ENCODE data around the gene SLCO4A1. TPM values are rescaled to one million over a fixed set of nuclear protein-coding genes. Genes with fewer than 3 reads are reported as not detected.

The SLCO4A1 gene
- total RNA-seq, 1 donor from 2014 or later = 45.9 TPM

- intact Hi-C loops (cut with DNase I) = no loop called here
- no peaks in the 10 kb centered on the region for H3K27me3 ChIP-seq
- no peak overlapping the region for H3K4me3 ChIP-seq
- H3K4me1 ChIP-seq = peaks cover 58% of the 10 kb centered on the region
- H3K9me3 ChIP-seq = no peaks in the 10 kb centered on the region
- H3K27ac ChIP-seq = no peak overlapping the region
- no peak for DNase-seq (ENCODE audit: extremely low spot score in 2 of 2)
- TF ChIP-seq POLR2A (IDR thresholded peaks at IDR 0.05) (no peak), POLR2AphosphoS5 (IDR thresholded peaks at IDR 0.05; ENCODE audit: insufficient read depth in 1 of 2, low read depth in 1 of 2) (no peak)
- TF ChIP-seq, protein P1, sequence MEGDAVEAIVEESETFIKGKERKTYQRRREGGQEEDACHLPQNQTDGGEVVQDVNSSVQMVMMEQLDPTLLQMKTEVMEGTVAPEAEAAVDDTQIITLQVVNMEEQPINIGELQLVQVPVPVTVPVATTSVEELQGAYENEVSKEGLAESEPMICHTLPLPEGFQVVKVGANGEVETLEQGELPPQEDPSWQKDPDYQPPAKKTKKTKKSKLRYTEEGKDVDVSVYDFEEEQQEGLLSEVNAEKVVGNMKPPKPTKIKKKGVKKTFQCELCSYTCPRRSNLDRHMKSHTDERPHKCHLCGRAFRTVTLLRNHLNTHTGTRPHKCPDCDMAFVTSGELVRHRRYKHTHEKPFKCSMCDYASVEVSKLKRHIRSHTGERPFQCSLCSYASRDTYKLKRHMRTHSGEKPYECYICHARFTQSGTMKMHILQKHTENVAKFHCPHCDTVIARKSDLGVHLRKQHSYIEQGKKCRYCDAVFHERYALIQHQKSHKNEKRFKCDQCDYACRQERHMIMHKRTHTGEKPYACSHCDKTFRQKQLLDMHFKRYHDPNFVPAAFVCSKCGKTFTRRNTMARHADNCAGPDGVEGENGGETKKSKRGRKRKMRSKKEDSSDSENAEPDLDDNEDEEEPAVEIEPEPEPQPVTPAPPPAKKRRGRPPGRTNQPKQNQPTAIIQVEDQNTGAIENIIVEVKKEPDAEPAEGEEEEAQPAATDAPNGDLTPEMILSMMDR (IDR thresholded peaks at IDR 0.05) = no peak
- no peaks in the 10 kb centered on the region for H3K36me3 ChIP-seq
These were observed 20.8 kb upstream of the SLCO4A1 start for GRCh38 chr20:62621251-62622110.

DNA sequence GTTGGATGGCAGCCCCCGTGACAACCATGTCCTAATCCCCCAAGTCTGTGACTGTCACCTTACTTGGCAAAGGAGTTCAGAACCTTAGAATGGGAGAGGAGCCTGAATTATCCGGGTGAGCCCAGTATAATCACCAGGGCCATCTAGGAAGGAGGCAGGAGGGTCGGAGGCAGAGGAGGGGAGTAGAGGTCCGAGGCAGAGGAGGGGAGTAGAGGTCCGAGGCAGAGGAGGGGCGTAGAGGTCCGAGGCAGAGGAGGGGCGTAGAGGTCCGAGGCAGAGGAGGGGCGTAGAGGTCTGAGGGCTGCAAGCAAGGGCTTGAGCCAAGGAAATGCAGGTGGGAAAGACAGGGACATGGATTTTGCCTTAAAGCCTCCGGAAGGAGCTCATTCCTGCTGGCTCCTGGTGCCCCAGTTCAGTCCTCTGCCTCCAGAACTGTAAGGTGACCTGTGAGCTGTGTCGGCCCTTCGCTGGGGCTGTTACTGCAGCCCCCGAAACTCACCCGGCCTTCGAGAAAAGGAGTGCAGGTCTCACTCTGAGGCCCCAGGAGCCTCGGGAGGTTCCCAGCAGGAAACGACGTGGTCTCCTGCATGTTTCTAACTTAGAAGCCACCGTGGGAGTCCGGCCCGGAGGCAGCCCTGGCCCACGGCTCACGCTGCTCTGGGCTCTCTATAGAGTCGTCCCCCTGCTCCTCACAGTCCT, 20.0 kb upstream of the SLCO4A1 start:
- DNase-seq (ENCODE audit: extremely low spot score in 2 of 2) = no peak
- H3K27ac ChIP-seq = peak overlapping the region; percentile 89
- no peaks in the 10 kb centered on the region for H3K27me3 ChIP-seq
- H3K9me3 ChIP-seq = no peaks in the 10 kb centered on the region
- H3K4me3 ChIP-seq = no peak overlapping the region
- no peak for TF ChIP-seq POLR2AphosphoS5 (IDR thresholded peaks at IDR 0.05; ENCODE audit: insufficient read depth in 1 of 2, low read depth in 1 of 2)
- no peak for TF ChIP-seq POLR2A (IDR thresholded peaks at IDR 0.05)
- H3K36me3 ChIP-seq = no peaks in the 10 kb centered on the region
- intact Hi-C loops (cut with DNase I) = no loop called here
- H3K4me1 ChIP-seq = peaks cover 49% of the 10 kb centered on the region

GRCh38 chr20:62622877-62623487, 19.3 kb upstream of the SLCO4A1 start:
- peak overlapping the region in 1 of 2 donors; percentile 24 for H3K4me3 ChIP-seq
- H3K9me3 ChIP-seq = no peaks in the 10 kb centered on the region
- H3K27me3 ChIP-seq = no peaks in the 10 kb centered on the region
- TF ChIP-seq, protein P1 (IDR thresholded peaks at IDR 0.05) = no peak
- no peak for TF ChIP-seq POLR2A (IDR thresholded peaks at IDR 0.05)
- TF ChIP-seq POLR2AphosphoS5 (IDR thresholded peaks at IDR 0.05; ENCODE audit: insufficient read depth in 1 of 2, low read depth in 1 of 2) = no peak
- H3K36me3 ChIP-seq = no peaks in the 10 kb centered on the region
- peaks cover 43% of the 10 kb centered on the region for H3K4me1 ChIP-seq
- DNase-seq (ENCODE audit: extremely low spot score in 2 of 2) = no peak
- peak overlapping the region; percentile 89 for H3K27ac ChIP-seq
- intact Hi-C loops (cut with DNase I) = no loop called here

- H3K4me3 ChIP-seq = peak overlapping the region; percentile 4 to 24
- intact Hi-C loops (cut with DNase I) = no loop called here
- H3K27me3 ChIP-seq = no peaks in the 10 kb centered on the region
- peak; percentile 87 to 93 for TF ChIP-seq POLR2AphosphoS5 (IDR thresholded peaks at IDR 0.05; ENCODE audit: insufficient read depth in 1 of 2, low read depth in 1 of 2)
- TF ChIP-seq POLR2A (IDR thresholded peaks at IDR 0.05) = peak in 1 of 2 donors; percentile 46
- TF ChIP-seq, protein P1 (IDR thresholded peaks at IDR 0.05) = no peak
- peak; percentile 98 for DNase-seq (ENCODE audit: extremely low spot score in 2 of 2)
- H3K27ac ChIP-seq = peak overlapping the region; percentile 89
- H3K4me1 ChIP-seq = peaks cover 36% of the 10 kb centered on the region
- H3K9me3 ChIP-seq = no peaks in the 10 kb centered on the region
- no peaks in the 10 kb centered on the region for H3K36me3 ChIP-seq
These were observed 18.6 kb upstream of the SLCO4A1 start for GRCh38 chr20:62623488-62624324.

GRCh38 chr20:62624325-62624690, 18.0 kb upstream of the SLCO4A1 start:
- no peaks in the 10 kb centered on the region for H3K36me3 ChIP-seq
- peak overlapping the region in 1 of 2 donors; percentile 4 for H3K4me3 ChIP-seq
- DNase-seq (ENCODE audit: extremely low spot score in 2 of 2) = no peak
- H3K27ac ChIP-seq = peak overlapping the region; percentile 89
- H3K9me3 ChIP-seq = no peaks in the 10 kb centered on the region
- intact Hi-C loops (cut with DNase I) = no loop called here
- TF ChIP-seq, protein P1 (IDR thresholded peaks at IDR 0.05) = no peak
- TF ChIP-seq POLR2A (IDR thresholded peaks at IDR 0.05) = no peak
- TF ChIP-seq POLR2AphosphoS5 (IDR thresholded peaks at IDR 0.05; ENCODE audit: insufficient read depth in 1 of 2, low read depth in 1 of 2) = no peak
- H3K4me1 ChIP-seq = peaks cover 31% of the 10 kb centered on the region
- H3K27me3 ChIP-seq = no peaks in the 10 kb centered on the region

Data from vagina (tissue), 2 donors.